ENCODE results near the gene DHH. TPM values are rescaled to one million over a fixed set of nuclear protein-coding genes. Genes with fewer than 3 reads are reported as not detected.

The DHH gene
- 1.4 TPM for total RNA-seq

GRCh38 chr12:49094160-49094974, at the start of gene DHH:
DHH (minus strand) TSS chr12:49094801; CDS start chr12:49094512, 289 bp downstream.

GRCh38 chr12:49131051-49131893, 36.7 kb upstream of the DHH start, which contains the start of gene TUBA1B:
TUBA1B (minus strand) TSS chr12:49131395; CDS start chr12:49131300, 95 bp downstream.

GRCh38 chr12:49110464-49111155, 16.0 kb upstream of the DHH start, which contains the start of gene LMBR1L:
LMBR1L (minus strand) TSS chr12:49110847; CDS start chr12:49110555, 292 bp downstream.

GRCh38 chr12:49069507-49070346, 24.9 kb downstream of the DHH start, which contains the start of gene RHEBL1:
RHEBL1 (minus strand) TSS chr12:49069979; CDS start chr12:49069785, 194 bp downstream.

GRCh38 chr12:49060237-49061156, 34.1 kb downstream of the DHH start, which contains the start of gene KMT2D:
KMT2D (minus strand) TSS chr12:49060794; CDS start chr12:49055324, 5,470 bp downstream.

Other genes starting within 250 kb of the DHH start
- gene DDX23, start 242.6 kb downstream of the DHH start, total RNA-seq: 82.1 TPM
- gene RND1, start 228.9 kb downstream of the DHH start, total RNA-seq: 2.3 TPM
- 9.0 TPM for gene FKBP11, start 169.3 kb downstream of the DHH start, total RNA-seq
- 50.5 TPM for gene ARF3, start 137.3 kb downstream of the DHH start, total RNA-seq
- gene WNT10B, start 123.1 kb downstream of the DHH start, total RNA-seq: 2.0 TPM
- gene WNT1, start 116.5 kb downstream of the DHH start, total RNA-seq: not detected
- 1.0 TPM for gene DDN, start 95.4 kb downstream of the DHH start, total RNA-seq
- gene PRKAG1, start 76.0 kb downstream of the DHH start, total RNA-seq: 35.6 TPM
- 81.4 TPM for gene KMT2D, start 34.0 kb downstream of the DHH start, total RNA-seq
- 0.77 TPM for gene RHEBL1, start 24.8 kb downstream of the DHH start, total RNA-seq
- 77.6 TPM for gene LMBR1L, start 16.0 kb upstream of the DHH start, total RNA-seq
- gene TUBA1B, start 36.6 kb upstream of the DHH start, total RNA-seq: 786 TPM
- gene TUBA1A, start 94.3 kb upstream of the DHH start, total RNA-seq: 1,127 TPM
- 76.0 TPM for gene TUBA1C, start 170.3 kb upstream of the DHH start, total RNA-seq
- 18.9 TPM for gene PRPH, start 200.3 kb upstream of the DHH start, total RNA-seq
- gene TROAP, start 228.5 kb upstream of the DHH start, total RNA-seq: 6.2 TPM
- gene C1QL4, start 242.4 kb upstream of the DHH start, total RNA-seq: 0.55 TPM